Right atrium auricular region (tissue), 2 donors: ENCODE measurements around the gene ITGB5. TPM values are rescaled to one million over a fixed set of nuclear protein-coding genes. Genes with fewer than 3 reads are reported as not detected.

Source experiments
- DNase-seq: peaks from one replicate; pipeline ENCODE4 v3.0.0-alpha.2; 2019; ENCODE audit warnings: low spot score
- H3K27ac ChIP-seq, 2 donors: fragments of 200-600 bp; sonication (generic); 1 replicate in 1 of 2; 2 replicates in 1 of 2; pipeline ENCODE4 v1.5.1; 2016 to 2019
- H3K27me3 ChIP-seq, 2 donors: fragments of 200-600 bp; sonication (generic); one replicate each; pipeline versions ENCODE4 v1.5.1 to v1.6.0; 2017 to 2019
- H3K36me3 ChIP-seq: fragments of 200-600 bp; sonication (generic); one replicate; pipeline ENCODE4 v1.5.1; 2016
- H3K4me1 ChIP-seq, 2 donors: fragments of 200-600 bp; sonication (generic); one replicate each; pipeline versions ENCODE4 v1.5.1 to v1.6.0; 2017 to 2019
- H3K4me3 ChIP-seq, 2 donors: fragments of 200-600 bp; sonication (generic); 1 replicate in 1 of 2; 2 replicates in 1 of 2; pipeline ENCODE4 v1.5.1; 2017 to 2019; ENCODE audit warnings: mild to moderate bottlenecking in 1 of 2, moderate library complexity in 1 of 2
- H3K9me3 ChIP-seq, 2 donors: fragments of 200-600 bp; sonication (generic); one replicate each; pipeline ENCODE4 v1.5.1; 2019
- CTCF ChIP-seq, 2 donors: fragments of 200-600 bp; sonication (generic); IDR thresholded peaks; one replicate each; pipeline ENCODE4 v1.5.1; 2019; ENCODE audit warnings: antibody characterized with exemption in 2 of 2
- total RNA-seq, 2 donors: library from RNA; depleted of rRNA; stranded (reverse); fragments of >200 nt; gene quantifications; one replicate each; pipeline ENCODE4 v1.1.0, GENCODE V29; 2016

Gene ITGB5
- total RNA-seq, 2 donors from 2014 or later: 84.0 to 182 TPM

- no peaks in the 10 kb centered on the region for H3K9me3 ChIP-seq
- DNase-seq: no peak
- H3K27me3 ChIP-seq: no peaks in the 10 kb centered on the region
Measured at GRCh38 chr3:124907957-124908356, 20.8 kb upstream of the ITGB5 start.

GRCh38 chr3:124904835-124905492 lies 17.8 kb upstream of the ITGB5 start:
- H3K27ac ChIP-seq: no peak overlapping the region
- TF ChIP-seq CTCF (IDR thresholded peaks at IDR 0.05): no peak
- no peaks in the 10 kb centered on the region for H3K27me3 ChIP-seq
- peaks cover 0 to 10% of the 10 kb centered on the region in 2 donors for H3K4me1 ChIP-seq
- H3K36me3 ChIP-seq: no peaks in the 10 kb centered on the region
- no peak for DNase-seq
- H3K9me3 ChIP-seq: no peaks in the 10 kb centered on the region
- no peak overlapping the region for H3K4me3 ChIP-seq

More at GRCh38 chr3:124907957-124908356, 20.8 kb upstream of the ITGB5 start:
- no peak overlapping the region for H3K27ac ChIP-seq
- no peaks in the 10 kb centered on the region for H3K4me1 ChIP-seq
- H3K36me3 ChIP-seq: no peaks in the 10 kb centered on the region
- no peak for TF ChIP-seq CTCF (IDR thresholded peaks at IDR 0.05)
- no peak overlapping the region for H3K4me3 ChIP-seq

GRCh38 chr3:124903896-124904834 lies 17.0 kb upstream of the ITGB5 start:
- Histone ChIP-seq H3K4me3 (no peak overlapping the region), H3K4me1 (peaks cover 0 to 10% of the 10 kb centered on the region in 2 donors), H3K27ac (no peak overlapping the region), H3K9me3 (no peaks in the 10 kb centered on the region), H3K36me3 (no peaks in the 10 kb centered on the region), H3K27me3 (no peaks in the 10 kb centered on the region)
- no peak for TF ChIP-seq CTCF (IDR thresholded peaks at IDR 0.05)
- DNase-seq: no peak

- H3K36me3 ChIP-seq: no peaks in the 10 kb centered on the region
- H3K4me1 ChIP-seq: peaks cover 0 to 10% of the 10 kb centered on the region in 2 donors
- H3K4me3 ChIP-seq: no peak overlapping the region
- H3K27me3 ChIP-seq: no peaks in the 10 kb centered on the region
- no peak for DNase-seq
- TF ChIP-seq CTCF (IDR thresholded peaks at IDR 0.05): no peak
- H3K9me3 ChIP-seq: no peaks in the 10 kb centered on the region
- no peak overlapping the region for H3K27ac ChIP-seq
Measured at GRCh38 chr3:124896824-124897526, 9.8 kb upstream of the ITGB5 start.

GRCh38 chr3:124895756-124896155 lies 8.6 kb upstream of the ITGB5 start:
- Histone ChIP-seq H3K27me3 (no peaks in the 10 kb centered on the region), H3K9me3 (no peaks in the 10 kb centered on the region), H3K36me3 (no peaks in the 10 kb centered on the region), H3K4me1 (peaks cover 0 to under 1% of the 10 kb centered on the region in 2 donors), H3K27ac (no peak overlapping the region), H3K4me3 (no peak overlapping the region)
- no peak for TF ChIP-seq CTCF (IDR thresholded peaks at IDR 0.05)
- no peak for DNase-seq
